ENCODE data around the gene CFTR.

CFTR gene

GRCh38 chr7:117489911-117490310 lies 10.1 kb downstream of the CFTR start:
- Histone ChIP-seq H3K27me3 (ENCODE audit: insufficient read depth, low read length, poor library complexity, severe bottlenecking) (no peaks in the 10 kb centered on the region), H3K36me3 (ENCODE audit: insufficient read depth, low read length) (no peaks in the 10 kb centered on the region), H3K4me1 (ENCODE audit: insufficient read depth, low read length, poor library complexity, severe bottlenecking) (peaks cover 19% of the 10 kb centered on the region), H3K9me3 (ENCODE audit: insufficient read depth, low read depth, low read length) (no peaks in the 10 kb centered on the region), H3K4me3 (ENCODE audit: low read length, poor library complexity, severe bottlenecking) (no peak overlapping the region), H3K4me2 (ENCODE audit: low read depth, low read length, poor library complexity, severe bottlenecking) (no peak overlapping the region), H3K79me2 (ENCODE audit: insufficient read depth, low read length) (no peaks in the 10 kb centered on the region), H4K20me1 (ENCODE audit: insufficient read depth, low read length, poor library complexity, severe bottlenecking) (no peaks in the 10 kb centered on the region), H3K9me2 (replicated peaks; ENCODE audit: low read depth, low read length) (no peaks in the 10 kb centered on the region), H2AFZ (ENCODE audit: low read length) (no peak overlapping the region), H3K9ac (ENCODE audit: low read depth, low read length, poor library complexity, severe bottlenecking) (no peak overlapping the region), H3F3A (ENCODE audit: low read depth) (no peaks in the 10 kb centered on the region; the same call in 1 of the 2 replicates)
- no peak for TF ChIP-seq EZH2phosphoT487 (IDR thresholded peaks at IDR 0.05; ENCODE audit: borderline replicate concordance)
- TF ChIP-seq, protein P1, sequence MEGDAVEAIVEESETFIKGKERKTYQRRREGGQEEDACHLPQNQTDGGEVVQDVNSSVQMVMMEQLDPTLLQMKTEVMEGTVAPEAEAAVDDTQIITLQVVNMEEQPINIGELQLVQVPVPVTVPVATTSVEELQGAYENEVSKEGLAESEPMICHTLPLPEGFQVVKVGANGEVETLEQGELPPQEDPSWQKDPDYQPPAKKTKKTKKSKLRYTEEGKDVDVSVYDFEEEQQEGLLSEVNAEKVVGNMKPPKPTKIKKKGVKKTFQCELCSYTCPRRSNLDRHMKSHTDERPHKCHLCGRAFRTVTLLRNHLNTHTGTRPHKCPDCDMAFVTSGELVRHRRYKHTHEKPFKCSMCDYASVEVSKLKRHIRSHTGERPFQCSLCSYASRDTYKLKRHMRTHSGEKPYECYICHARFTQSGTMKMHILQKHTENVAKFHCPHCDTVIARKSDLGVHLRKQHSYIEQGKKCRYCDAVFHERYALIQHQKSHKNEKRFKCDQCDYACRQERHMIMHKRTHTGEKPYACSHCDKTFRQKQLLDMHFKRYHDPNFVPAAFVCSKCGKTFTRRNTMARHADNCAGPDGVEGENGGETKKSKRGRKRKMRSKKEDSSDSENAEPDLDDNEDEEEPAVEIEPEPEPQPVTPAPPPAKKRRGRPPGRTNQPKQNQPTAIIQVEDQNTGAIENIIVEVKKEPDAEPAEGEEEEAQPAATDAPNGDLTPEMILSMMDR (conservative IDR thresholded peaks at IDR 0.05; ENCODE audit: low read length) = no peak

GRCh38 chr7:117492649-117493048 lies 12.8 kb downstream of the CFTR start:
- H3K4me2 ChIP-seq (ENCODE audit: low read depth, low read length, poor library complexity, severe bottlenecking) = no peak overlapping the region
- H3K4me1 ChIP-seq (ENCODE audit: insufficient read depth, low read length, poor library complexity, severe bottlenecking) = peaks cover 4% of the 10 kb centered on the region
- H3K36me3 ChIP-seq (ENCODE audit: insufficient read depth, low read length) = no peaks in the 10 kb centered on the region
- no peaks in the 10 kb centered on the region for H3K9me3 ChIP-seq (ENCODE audit: insufficient read depth, low read depth, low read length)
- H4K20me1 ChIP-seq (ENCODE audit: insufficient read depth, low read length, poor library complexity, severe bottlenecking) = no peaks in the 10 kb centered on the region
- no peaks in the 10 kb centered on the region for H3K27me3 ChIP-seq (ENCODE audit: insufficient read depth, low read length, poor library complexity, severe bottlenecking)
- H3K9me2 ChIP-seq (replicated peaks; ENCODE audit: low read depth, low read length) = no peaks in the 10 kb centered on the region
- H3K79me2 ChIP-seq (ENCODE audit: insufficient read depth, low read length) = no peaks in the 10 kb centered on the region
- TF ChIP-seq, protein P1 (conservative IDR thresholded peaks at IDR 0.05; ENCODE audit: low read length) = no peak
- no peak for TF ChIP-seq EZH2phosphoT487 (IDR thresholded peaks at IDR 0.05; ENCODE audit: borderline replicate concordance)
- H3K4me3 ChIP-seq (ENCODE audit: low read length, poor library complexity, severe bottlenecking) = no peak overlapping the region
- no peaks in the 10 kb centered on the region for H3F3A ChIP-seq (ENCODE audit: low read depth)
- H2AFZ ChIP-seq (ENCODE audit: low read length) = no peak overlapping the region
- no peak overlapping the region for H3K9ac ChIP-seq (ENCODE audit: low read depth, low read length, poor library complexity, severe bottlenecking)

DNA sequence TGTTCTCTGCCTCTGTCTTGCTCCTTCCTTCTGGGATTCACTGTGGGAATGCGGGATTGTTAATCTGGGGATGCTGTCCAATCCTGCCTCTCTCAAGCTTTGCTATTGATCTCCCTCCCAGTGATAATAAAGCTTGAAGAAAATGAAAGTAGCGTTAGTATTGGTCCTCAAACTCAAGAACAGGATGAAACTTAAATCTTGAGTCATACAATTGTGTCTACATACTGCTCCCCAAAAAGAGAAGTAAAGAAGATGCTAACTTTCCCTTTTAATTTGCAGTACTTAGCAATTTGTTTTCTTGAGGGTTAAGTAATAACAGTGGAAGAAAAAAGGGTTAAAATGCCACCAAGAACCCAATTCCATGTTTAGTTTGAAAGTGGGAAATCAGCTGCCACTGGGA lies 13.6 kb downstream of the CFTR start:
- no peaks in the 10 kb centered on the region for H3K9me2 ChIP-seq (replicated peaks; ENCODE audit: low read depth, low read length)
- H3K36me3 ChIP-seq (ENCODE audit: insufficient read depth, low read length) = no peaks in the 10 kb centered on the region
- H3K27me3 ChIP-seq (ENCODE audit: insufficient read depth, low read length, poor library complexity, severe bottlenecking) = no peaks in the 10 kb centered on the region
- H3F3A ChIP-seq (ENCODE audit: low read depth) = no peaks in the 10 kb centered on the region
- H3K4me3 ChIP-seq (ENCODE audit: low read length, poor library complexity, severe bottlenecking) = no peak overlapping the region
- no peak overlapping the region for H3K9ac ChIP-seq (ENCODE audit: low read depth, low read length, poor library complexity, severe bottlenecking)
- peaks cover 4% of the 10 kb centered on the region for H3K4me1 ChIP-seq (ENCODE audit: insufficient read depth, low read length, poor library complexity, severe bottlenecking)
- no peaks in the 10 kb centered on the region for H3K9me3 ChIP-seq (ENCODE audit: insufficient read depth, low read depth, low read length)
- H4K20me1 ChIP-seq (ENCODE audit: insufficient read depth, low read length, poor library complexity, severe bottlenecking) = no peaks in the 10 kb centered on the region
- H3K79me2 ChIP-seq (ENCODE audit: insufficient read depth, low read length) = no peaks in the 10 kb centered on the region
- no peak for TF ChIP-seq EZH2phosphoT487 (IDR thresholded peaks at IDR 0.05; ENCODE audit: borderline replicate concordance)
- TF ChIP-seq, protein P1 (conservative IDR thresholded peaks at IDR 0.05; ENCODE audit: low read length) = no peak
- H3K4me2 ChIP-seq (ENCODE audit: low read depth, low read length, poor library complexity, severe bottlenecking) = no peak overlapping the region
- no peak overlapping the region for H2AFZ ChIP-seq (ENCODE audit: low read length)
